SK-N-SH (cell line): ENCODE measurements around the gene STOML1.

Experiments used
- CTCF ChIP-seq: fragments of 200-600 bp; sonication (generic); IDR thresholded peaks from 2 replicates; pipeline ENCODE4 v1.6.1; 2017; ENCODE audit warnings: antibody characterized with exemption, mild to moderate bottlenecking, moderate library complexity
- EP300 ChIP-seq, 2 experiments: IDR thresholded peaks; 2 replicates each; pipeline versions ENCODE4 v1.4.0 to v1.6.1; 2012; ENCODE audit warnings: borderline replicate concordance in 1 of 2, low read depth in 1 of 2, low read length in 1 of 2
- GATA2 ChIP-seq: sonication (generic); formaldehyde crosslinking; IDR thresholded peaks from 2 replicates; pipeline ENCODE4 v1.5.0; 2020; ENCODE audit warnings: mild to moderate bottlenecking, missing genetic modification reagents
- PBX3 ChIP-seq: IDR thresholded peaks from 2 replicates; pipeline ENCODE4; 2012
- RFX5 ChIP-seq: IDR thresholded peaks from 2 replicates; pipeline ENCODE4 v1.6.1; 2012; ENCODE audit warnings: mild to moderate bottlenecking, improper control_type of control experiment, low read length
- TEAD4 ChIP-seq: IDR thresholded peaks from 2 replicates; pipeline ENCODE4 v1.4.0; 2012; ENCODE audit warnings: mild to moderate bottlenecking, borderline replicate concordance; ENCODE audit not compliant: insufficient read depth
- TF ChIP-seq, protein P1 (sequence below): IDR thresholded peaks from 2 replicates; pipeline ENCODE4 v1.4.0; 2012; ENCODE audit warnings: low read depth, borderline replicate concordance

DNA sequence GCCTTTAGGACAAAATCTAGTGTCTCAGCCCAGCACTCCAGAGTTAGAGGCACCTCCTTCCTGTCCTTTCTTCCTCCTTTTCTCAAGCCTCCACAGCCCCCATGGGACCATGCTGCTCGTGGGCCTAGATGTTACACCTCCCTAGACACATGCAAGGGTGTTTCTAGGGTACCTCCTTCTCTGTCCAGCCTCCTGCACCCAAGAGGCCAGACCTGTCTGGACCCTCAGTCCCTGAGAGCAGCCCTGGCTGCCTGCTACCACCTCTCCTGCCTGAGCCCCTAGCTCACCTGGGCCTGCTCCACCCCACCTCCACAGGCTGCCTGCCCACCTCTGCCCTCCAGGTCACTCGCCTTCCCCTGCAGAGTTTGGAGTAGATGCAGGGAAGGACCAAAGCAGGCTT, 60.7 kb downstream of the STOML1 start:
- TF ChIP-seq RFX5, result no peak
- TF ChIP-seq PBX3, result no peak
- TF ChIP-seq TEAD4, result no peak
- TF ChIP-seq GATA2 (CRISPR knock-in tag), result no peak
- TF ChIP-seq, protein P1, sequence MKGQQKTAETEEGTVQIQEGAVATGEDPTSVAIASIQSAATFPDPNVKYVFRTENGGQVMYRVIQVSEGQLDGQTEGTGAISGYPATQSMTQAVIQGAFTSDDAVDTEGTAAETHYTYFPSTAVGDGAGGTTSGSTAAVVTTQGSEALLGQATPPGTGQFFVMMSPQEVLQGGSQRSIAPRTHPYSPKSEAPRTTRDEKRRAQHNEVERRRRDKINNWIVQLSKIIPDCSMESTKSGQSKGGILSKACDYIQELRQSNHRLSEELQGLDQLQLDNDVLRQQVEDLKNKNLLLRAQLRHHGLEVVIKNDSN, result no peak
- no peak for TF ChIP-seq EP300 (IDR thresholded peaks at IDR 0.05; ENCODE audit: borderline replicate concordance in 1 of 2, low read depth in 1 of 2, low read length in 1 of 2)
- TF ChIP-seq CTCF, result no peak
